ENCODE data around the gene ZNF335.

GRCh38 chr20:45940053-45940452, 31.9 kb downstream of the ZNF335 start:
- no peak for TF ChIP-seq CTCF (IDR thresholded peaks at IDR 0.05)
- TF ChIP-seq POLR2A (IDR thresholded peaks at IDR 0.05), result no peak
